HG03064 (cell line): ENCODE results near the gene ARF1.

Experiments used
- ATAC-seq: cut with Tn5 transposase; IDR thresholded peaks from one replicate; pipeline ENCODE4 v1.9.1; 2021; ENCODE audit warnings: low read depth; ENCODE audit not compliant: unreplicated experiment

ARF1 gene

DNA sequence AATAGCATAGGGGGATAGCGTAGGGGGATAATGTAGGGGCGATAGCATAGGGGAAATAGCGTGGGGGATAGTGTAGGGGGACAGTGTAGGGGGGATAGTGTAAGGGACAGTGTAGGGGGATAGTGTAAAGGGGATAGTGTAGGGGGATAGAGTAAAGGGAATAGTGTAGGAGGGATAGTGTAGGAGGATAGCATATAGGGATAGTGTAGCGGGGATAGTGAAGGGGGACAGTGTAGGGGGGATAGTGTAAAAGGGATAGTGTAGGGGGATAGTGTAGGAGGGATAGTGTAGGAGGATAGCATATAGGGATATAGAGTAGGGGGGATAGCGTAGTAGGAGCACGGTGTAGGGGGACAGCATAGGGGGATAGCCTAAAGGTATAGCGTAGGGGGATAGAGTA lies 14.1 kb upstream of the ARF1 start:
- ATAC-seq = no peak

DNA sequence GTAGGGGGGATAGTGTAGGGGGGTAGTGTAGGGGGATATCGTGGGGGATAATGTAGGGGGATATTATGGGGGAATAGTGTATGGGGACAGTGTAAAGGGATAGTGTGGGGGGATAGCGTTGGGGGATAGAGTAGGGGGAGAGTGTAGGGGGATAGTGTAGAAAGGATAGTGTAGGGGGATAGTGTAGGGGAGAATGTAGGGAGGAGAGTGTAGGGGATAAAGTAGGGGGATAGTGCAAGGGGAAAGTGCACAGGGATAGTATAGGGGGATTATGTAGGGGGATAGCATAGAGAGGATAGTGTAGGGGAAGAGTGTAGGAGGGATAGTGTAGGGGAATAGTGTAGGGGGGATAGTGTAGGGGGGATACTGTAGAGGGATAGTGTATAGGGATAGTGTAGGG lies 12.3 kb upstream of the ARF1 start:
- no peak for ATAC-seq

GRCh38 chr1:228070851-228071250 lies 11.7 kb upstream of the ARF1 start:
- no peak for ATAC-seq

DNA sequence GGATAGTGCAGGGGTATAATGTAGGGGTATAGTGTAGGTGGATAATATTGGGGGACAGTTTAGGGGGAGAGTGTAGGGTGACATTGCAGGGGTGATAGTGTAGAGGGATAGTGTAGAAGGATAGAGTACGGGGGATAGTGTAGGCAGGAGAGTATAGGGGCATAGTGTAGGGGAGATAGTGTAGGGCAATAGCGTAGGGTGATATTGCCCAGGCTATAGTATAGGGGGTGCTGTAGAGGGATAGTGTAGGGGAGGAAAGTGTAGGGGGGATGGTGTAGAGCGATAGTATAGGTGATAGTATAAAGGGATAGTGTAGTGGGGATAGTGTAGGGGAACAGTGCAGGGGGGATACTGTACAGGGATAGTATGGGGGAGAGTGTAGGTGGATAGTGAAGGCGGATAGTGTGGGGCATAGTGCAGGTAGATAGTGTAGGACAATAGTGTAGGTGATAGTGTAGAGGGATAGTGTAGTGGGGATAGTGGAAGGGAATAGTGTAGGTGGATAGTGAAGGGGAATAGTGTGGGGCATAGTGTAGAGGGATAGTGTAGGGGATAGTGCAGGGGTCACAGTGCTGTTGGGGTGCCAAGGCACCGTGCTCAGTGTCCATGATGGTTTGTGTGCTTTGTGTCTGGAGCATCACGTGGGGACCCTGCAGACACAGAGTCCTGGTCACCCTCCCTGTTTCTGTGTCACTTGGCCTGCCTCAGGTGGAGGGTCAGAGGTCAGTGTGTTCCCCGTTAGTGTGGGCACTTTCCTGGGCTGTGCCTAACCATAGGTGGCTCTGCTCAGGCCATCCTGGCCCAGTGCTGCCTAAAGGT lies 10.5 kb upstream of the ARF1 start:
- ATAC-seq = no peak

- ATAC-seq = no peak
These were observed 9.9 kb upstream of the ARF1 start for GRCh38 chr1:228072658-228073043.

GRCh38 chr1:228073061-228073856 lies 9.2 kb upstream of the ARF1 start:
- no peak for ATAC-seq

- no peak for ATAC-seq
These were observed 8.5 kb upstream of the ARF1 start for GRCh38 chr1:228073857-228074545.

GRCh38 chr1:228074954-228075730 lies 7.4 kb upstream of the ARF1 start:
- ATAC-seq = no peak

DNA sequence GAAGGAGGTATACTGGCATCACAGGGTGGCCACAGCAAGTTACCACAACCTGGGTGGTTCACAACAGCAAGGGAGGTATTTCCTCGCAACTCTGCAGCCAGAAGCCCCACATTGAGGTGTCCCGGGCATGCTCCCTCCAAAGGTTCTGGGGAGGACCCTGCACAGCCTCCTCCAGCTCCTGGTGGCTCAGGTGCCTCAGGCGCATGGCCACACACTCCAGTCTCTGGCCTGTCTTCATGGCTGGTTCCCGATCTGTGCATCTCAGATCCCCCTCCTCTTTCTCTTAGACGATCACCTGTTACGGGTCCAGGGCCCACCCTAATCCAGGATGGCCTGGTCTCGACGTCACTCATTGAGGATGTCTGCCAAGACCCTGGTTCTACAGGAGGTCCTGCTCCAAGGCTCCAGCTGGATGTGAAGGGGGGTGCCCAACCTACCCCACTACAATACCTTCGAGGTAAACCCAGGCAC lies 6.7 kb upstream of the ARF1 start:
- ATAC-seq = no peak

GRCh38 chr1:228076796-228077430 lies 5.6 kb upstream of the ARF1 start:
- ATAC-seq = no peak

DNA sequence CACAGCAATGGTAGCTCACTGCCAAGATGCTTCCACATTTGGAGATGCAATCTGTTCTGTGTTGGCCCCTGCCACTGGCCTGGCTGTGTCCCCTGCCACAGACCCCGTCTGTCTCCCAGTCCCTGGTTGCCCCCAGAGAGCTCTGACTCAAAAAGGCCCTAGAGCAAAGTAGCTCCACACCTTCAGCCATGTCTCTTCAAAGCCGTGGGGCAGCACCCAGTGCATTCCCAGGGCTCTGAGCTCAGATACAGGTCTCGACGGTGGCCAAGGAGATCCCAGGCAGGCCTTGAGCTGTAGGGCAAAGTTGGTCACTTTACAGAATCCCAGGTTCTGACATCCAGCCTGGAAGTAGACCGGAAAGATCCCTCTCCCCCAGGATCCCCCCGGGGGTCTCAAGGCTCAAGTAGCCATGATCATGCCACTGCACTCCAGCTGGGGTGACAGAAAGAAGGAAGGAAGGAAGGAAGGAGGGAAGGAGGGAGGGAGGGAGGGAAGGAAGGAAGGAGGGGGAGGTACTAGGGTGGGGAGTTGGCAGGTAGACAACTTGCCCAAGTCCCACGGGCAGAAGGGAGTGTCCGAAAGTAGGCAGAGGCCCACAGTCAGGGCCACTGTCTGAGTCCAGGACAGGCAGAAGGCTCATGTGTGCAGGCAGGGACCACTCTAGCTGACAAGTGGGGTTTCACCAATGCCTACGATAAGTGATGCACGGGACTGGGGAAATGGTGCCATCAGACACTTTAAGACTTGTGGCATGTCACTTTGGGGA lies 4.8 kb upstream of the ARF1 start:
- no peak for ATAC-seq

DNA sequence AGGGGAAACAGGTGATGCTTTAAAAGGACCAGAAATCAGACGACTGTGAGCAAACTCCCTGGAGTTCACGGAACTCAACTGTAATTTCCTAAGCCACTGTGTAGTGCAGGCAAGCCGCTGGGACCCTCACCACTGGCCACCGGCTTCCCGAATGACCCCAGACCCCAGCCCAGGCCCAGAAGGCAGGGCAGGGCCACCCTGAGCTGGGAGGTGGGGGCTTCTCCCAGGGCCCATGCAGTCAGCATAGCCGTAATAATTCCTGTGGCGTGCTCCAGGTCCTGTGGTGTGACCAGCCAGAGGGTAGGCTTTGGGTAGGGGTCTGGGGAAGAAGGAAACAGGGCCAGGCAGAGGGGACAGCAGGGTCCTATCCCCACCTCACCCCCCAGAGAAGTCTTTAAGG lies 3.5 kb upstream of the ARF1 start:
- ATAC-seq = no peak

GRCh38 chr1:228079601-228080263 lies 2.8 kb upstream of the ARF1 start:
- no peak for ATAC-seq

DNA sequence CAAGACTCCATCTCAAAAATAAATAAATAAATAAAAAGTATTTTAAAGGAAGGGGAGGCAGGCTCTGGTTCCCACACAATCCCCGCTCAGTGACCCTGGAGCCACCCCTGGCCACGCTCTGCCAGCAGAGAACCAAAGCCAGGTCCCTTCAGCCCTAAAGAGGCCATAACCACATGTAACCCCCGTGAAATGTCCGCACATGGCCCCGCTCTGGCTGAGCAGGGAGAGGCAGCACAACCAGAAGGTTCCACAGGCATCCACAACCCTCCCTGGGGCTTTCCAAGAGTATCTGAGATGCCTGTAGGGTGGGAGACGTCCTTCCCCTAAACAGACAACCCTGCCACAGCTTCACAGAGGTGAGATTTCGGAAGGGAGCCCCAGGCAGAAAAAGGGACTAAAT lies 1.4 kb upstream of the ARF1 start:
- ATAC-seq = no peak

- ATAC-seq = peak; percentile 34
These were observed 812 bp upstream of the ARF1 start for GRCh38 chr1:228081578-228082213.

DNA sequence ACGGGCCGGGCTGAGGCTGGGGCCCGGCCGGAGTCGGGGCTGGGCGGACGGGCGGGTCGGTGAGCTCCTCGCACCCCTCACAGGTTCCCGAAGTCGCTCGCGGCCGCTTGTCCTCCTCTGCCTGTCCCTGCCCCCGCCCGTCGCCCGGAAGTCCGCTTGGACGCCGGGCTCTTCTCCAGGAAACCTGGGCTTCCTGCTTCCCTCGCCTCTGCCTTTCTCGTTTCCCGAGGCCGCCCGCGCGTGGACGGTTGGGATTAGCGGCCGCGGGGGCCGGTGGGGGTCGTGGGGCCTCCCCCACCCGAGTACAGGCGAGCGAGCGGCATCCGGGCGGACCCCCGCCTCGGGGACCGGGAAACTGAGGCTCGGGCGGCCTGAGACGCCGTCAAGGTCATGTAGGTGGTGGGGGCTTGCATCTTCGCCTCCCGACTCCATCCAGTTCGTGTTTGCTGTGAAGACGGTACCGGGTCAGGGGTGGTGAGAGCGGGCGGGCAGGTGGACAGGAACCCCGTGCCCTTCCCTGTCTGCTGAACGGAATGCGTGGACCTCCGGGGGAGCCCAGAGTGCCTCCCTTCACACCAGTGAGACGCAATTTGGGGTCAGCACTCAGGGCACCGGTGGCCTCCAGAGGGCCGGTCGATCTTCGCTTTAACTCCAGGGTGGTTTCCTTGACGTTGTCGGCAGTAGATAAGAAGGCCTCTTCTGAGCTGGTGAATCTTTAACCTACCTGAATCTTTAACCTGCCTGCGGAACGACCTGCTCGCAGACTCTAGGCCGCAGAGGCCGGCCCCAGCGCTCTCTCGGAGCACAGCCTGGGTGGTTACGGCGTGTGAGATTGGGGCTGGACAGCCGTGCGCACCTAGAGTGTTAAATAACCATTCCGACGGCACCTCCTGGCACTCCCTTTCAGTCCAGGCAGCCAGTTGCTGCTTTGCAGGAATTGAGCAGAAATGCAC lies 686 bp downstream of the ARF1 start:
- peak; percentile 24 for ATAC-seq

DNA sequence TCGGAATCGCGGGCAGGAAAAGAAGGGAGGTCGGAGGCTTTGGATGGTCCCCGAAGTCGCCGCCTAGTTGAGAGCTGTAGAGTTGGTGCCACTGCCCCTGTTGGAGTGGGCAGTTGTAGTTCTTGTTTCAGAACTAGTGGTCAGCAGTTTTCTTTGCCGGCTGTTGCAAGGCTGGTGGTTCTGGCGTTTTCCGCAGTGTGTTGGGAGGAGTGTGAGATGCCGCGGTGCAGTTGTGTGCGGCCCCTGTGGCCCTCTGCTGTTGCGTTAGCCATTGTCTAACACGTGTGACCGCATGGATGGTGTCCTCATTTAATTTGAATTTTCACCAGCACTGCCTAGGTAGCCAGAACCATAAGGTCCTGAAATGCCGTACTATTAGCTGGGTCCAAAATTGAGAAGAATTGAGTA lies 1.4 kb downstream of the ARF1 start:
- no peak for ATAC-seq
